ENCODE results near the gene METTL15.

DNA sequence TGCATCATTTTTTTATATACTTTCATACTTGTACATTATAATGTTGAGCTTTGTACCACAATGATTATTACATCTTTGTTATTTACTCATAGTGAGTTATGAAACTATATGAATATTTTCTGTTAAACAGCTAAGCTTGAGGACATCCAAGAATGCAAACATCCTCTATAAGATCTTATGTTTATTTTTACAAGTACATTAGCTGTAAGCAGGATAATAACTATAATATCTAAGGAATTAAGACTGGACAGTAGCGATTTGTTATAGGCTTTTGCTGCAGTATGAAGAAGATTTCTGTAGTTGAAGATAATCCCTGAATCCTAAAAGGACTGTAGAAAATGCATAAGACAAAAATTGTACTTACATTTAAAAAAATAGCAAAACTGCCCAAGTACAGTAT lies 176.0 kb downstream of the METTL15 start:
- TF ChIP-seq, protein P1, sequence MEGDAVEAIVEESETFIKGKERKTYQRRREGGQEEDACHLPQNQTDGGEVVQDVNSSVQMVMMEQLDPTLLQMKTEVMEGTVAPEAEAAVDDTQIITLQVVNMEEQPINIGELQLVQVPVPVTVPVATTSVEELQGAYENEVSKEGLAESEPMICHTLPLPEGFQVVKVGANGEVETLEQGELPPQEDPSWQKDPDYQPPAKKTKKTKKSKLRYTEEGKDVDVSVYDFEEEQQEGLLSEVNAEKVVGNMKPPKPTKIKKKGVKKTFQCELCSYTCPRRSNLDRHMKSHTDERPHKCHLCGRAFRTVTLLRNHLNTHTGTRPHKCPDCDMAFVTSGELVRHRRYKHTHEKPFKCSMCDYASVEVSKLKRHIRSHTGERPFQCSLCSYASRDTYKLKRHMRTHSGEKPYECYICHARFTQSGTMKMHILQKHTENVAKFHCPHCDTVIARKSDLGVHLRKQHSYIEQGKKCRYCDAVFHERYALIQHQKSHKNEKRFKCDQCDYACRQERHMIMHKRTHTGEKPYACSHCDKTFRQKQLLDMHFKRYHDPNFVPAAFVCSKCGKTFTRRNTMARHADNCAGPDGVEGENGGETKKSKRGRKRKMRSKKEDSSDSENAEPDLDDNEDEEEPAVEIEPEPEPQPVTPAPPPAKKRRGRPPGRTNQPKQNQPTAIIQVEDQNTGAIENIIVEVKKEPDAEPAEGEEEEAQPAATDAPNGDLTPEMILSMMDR (IDR thresholded peaks at IDR 0.05) = no peak
- no peak for TF ChIP-seq POLR2A (IDR thresholded peaks at IDR 0.05)
